Caco-2 (cell line): ENCODE measurements around the gene TBX4. TPM values are rescaled to one million over a fixed set of nuclear protein-coding genes. Genes with fewer than 3 reads are reported as not detected.

Experiments
- BruUV-seq: library from RNA; stranded (reverse); fragments of 400-500 nt; replicated peaks from 2 replicates; lab custom pipeline; 2021; lab: Mats Ljungman, UMichigan
- CTCF ChIA-PET: fragments of 300-600 bp; sonication (Branson Sonifier 250); formaldehyde crosslinking; loops from one replicate; lab custom pipeline; 2022; ENCODE audit warnings: antibody characterized with exemption; lab: Charles Lee
- POLR2A ChIA-PET: fragments of 300-600 bp; sonication (Branson Sonifier 250); formaldehyde crosslinking; loops from one replicate; lab custom pipeline; 2022; ENCODE audit warnings: antibody characterized with exemption; lab: Charles Lee
- DNase-seq, 2 experiments: peaks; one replicate each; pipeline versions ENCODE4 v3.0.0 to v3.0.0-alpha.2; 2020 to 2022
- H3K27me3 ChIP-seq: replicated peaks from 2 replicates; pipeline ENCODE4 v1.6.0; 2011; ENCODE audit warnings: low read length; ENCODE audit not compliant: control insufficient read depth, insufficient read depth
- H3K36me3 ChIP-seq: 2 replicates; pipeline ENCODE4 v1.5.1; 2011; ENCODE audit warnings: low read length; ENCODE audit not compliant: control insufficient read depth, insufficient read depth
- H3K4me1 ChIP-seq: fragments of 250-450 bp; sonication (Bioruptor Pico); 2 replicates; pipeline ENCODE4 v1.5.1; 2020; ENCODE audit warnings: mild to moderate bottlenecking
- H3K4me3 ChIP-seq: 2 replicates; pipeline ENCODE4 v1.5.1; 2011; ENCODE audit warnings: low read depth, mild to moderate bottlenecking, control low read depth, low read length
- H3K9me3 ChIP-seq: fragments of 250-450 bp; sonication (Bioruptor Pico); 2 replicates; pipeline ENCODE4 v1.5.1; 2020; ENCODE audit warnings: mild to moderate bottlenecking, moderate library complexity
- H3K27ac Mint-ChIP-seq: one replicate; pipeline ENCODE4 v1.8.0; 2022; ENCODE audit warnings: mixed read lengths; ENCODE audit not compliant: unreplicated experiment
- H3K27me3 Mint-ChIP-seq: one replicate; pipeline ENCODE4 v1.8.0; 2022; ENCODE audit warnings: mixed read lengths; ENCODE audit not compliant: insufficient read depth, unreplicated experiment
- H3K36me3 Mint-ChIP-seq: one replicate; pipeline ENCODE4 v1.8.0; 2022; ENCODE audit warnings: mild to moderate bottlenecking, mixed read lengths; ENCODE audit not compliant: insufficient read depth, unreplicated experiment
- H3K4me1 Mint-ChIP-seq: one replicate; pipeline ENCODE4 v1.8.0; 2022; ENCODE audit warnings: low read depth, mixed read lengths; ENCODE audit not compliant: unreplicated experiment
- H3K4me3 Mint-ChIP-seq: one replicate; pipeline ENCODE4 v1.8.0; 2022; ENCODE audit warnings: mild to moderate bottlenecking, moderate library complexity, mixed read lengths; ENCODE audit not compliant: unreplicated experiment
- H3K9me3 Mint-ChIP-seq: one replicate; pipeline ENCODE4 v1.8.0; 2022; ENCODE audit warnings: mixed read lengths; ENCODE audit not compliant: unreplicated experiment
- CTCF ChIP-seq, 2 experiments: fragments of 200-600 bp in 1 of 2; IDR thresholded peaks; 1 replicate in 1 of 2; 2 replicates in 1 of 2; pipeline versions ENCODE4 v1.5.1 to v1.8.0; 2011 to 2022; ENCODE audit warnings: antibody characterized with exemption in 1 of 2, control low read depth in 1 of 2, inconsistent platforms in 1 of 2, low read depth in 1 of 2, low read length in 1 of 2, mild to moderate bottlenecking in 1 of 2, moderate library complexity in 1 of 2; ENCODE audit not compliant: insufficient read depth in 1 of 2, severe bottlenecking in 1 of 2, unreplicated experiment in 1 of 2
- intact Hi-C: fragments of 100-400 bp; cut with micrococcal nuclease; formaldehyde crosslinking; loops from one replicate; pipeline ENCODE4 v1.10.0; 2022; ENCODE audit not compliant: unreplicated experiment
- total RNA-seq: library from RNA; stranded (reverse); gene quantifications from 2 replicates; pipeline ENCODE4 v1.2.3, GENCODE V29; 2022

The TBX4 gene
- total RNA-seq, 1 experiment from 2014 or later, result 2.5 TPM

- Histone ChIP-seq H3K27me3 (no peaks in the 10 kb centered on the region), H3K9me3 (no peaks in the 10 kb centered on the region), H3K4me3 (no peak overlapping the region), H3K4me1 (peaks cover 21% of the 10 kb centered on the region), H3K36me3 (no peaks in the 10 kb centered on the region; the same call in 1 of the 2 replicates)
- Mint-ChIP-seq H3K27ac (peak overlapping the region; percentile 24), H3K36me3 (peaks cover 5% of the 10 kb centered on the region), H3K9me3 (no peaks in the 10 kb centered on the region), H3K4me1 (peaks cover 14% of the 10 kb centered on the region), H3K4me3 (no peak overlapping the region), H3K27me3 (no peaks in the 10 kb centered on the region)
- peak in 1 of 2 experiments; percentile 14 for DNase-seq
- intact Hi-C loops, result no loop called here
- ChIA-PET POLR2A (no interaction called here), CTCF (no interaction called here)
- BruUV-seq, result no TSS peak
- TF ChIP-seq CTCF (IDR thresholded peaks at IDR 0.05; ENCODE audit: insufficient read depth in 1 of 2, low read depth in 1 of 2, low read length in 1 of 2, severe bottlenecking in 1 of 2, unreplicated experiment in 1 of 2), result no peak
Measured at GRCh38 chr17:61475726-61476125, 23.5 kb downstream of the TBX4 start.

- Histone ChIP-seq H3K36me3 (no peaks in the 10 kb centered on the region; the same call in 1 of the 2 replicates), H3K27me3 (no peaks in the 10 kb centered on the region), H3K4me3 (no peak overlapping the region), H3K4me1 (peaks cover 18% of the 10 kb centered on the region), H3K9me3 (no peaks in the 10 kb centered on the region)
- Mint-ChIP-seq H3K36me3 (peaks cover 5% of the 10 kb centered on the region), H3K27me3 (no peaks in the 10 kb centered on the region), H3K4me3 (no peak overlapping the region), H3K4me1 (peaks cover 14% of the 10 kb centered on the region), H3K9me3 (no peaks in the 10 kb centered on the region), H3K27ac (no peak overlapping the region)
- TF ChIP-seq CTCF (IDR thresholded peaks at IDR 0.05; ENCODE audit: insufficient read depth in 1 of 2, low read depth in 1 of 2, low read length in 1 of 2, severe bottlenecking in 1 of 2, unreplicated experiment in 1 of 2), result no peak
- peak in 1 of 2 experiments; percentile 28 for DNase-seq
- no TSS peak for BruUV-seq
- CTCF ChIA-PET, result no interaction called here
- POLR2A ChIA-PET, result no interaction called here
- intact Hi-C loops, result no loop called here
Measured at GRCh38 chr17:61476476-61477203, 24.4 kb downstream of the TBX4 start.

- Mint-ChIP-seq H3K27me3 (no peaks in the 10 kb centered on the region), H3K27ac (no peak overlapping the region), H3K4me3 (no peak overlapping the region), H3K36me3 (peaks cover 5% of the 10 kb centered on the region), H3K9me3 (no peaks in the 10 kb centered on the region), H3K4me1 (peaks cover 14% of the 10 kb centered on the region)
- H3K9me3 ChIP-seq, result no peaks in the 10 kb centered on the region
- ChIA-PET POLR2A (no interaction called here), CTCF (no interaction called here)
- BruUV-seq, result no TSS peak
- no peaks in the 10 kb centered on the region for H3K27me3 ChIP-seq
- H3K4me1 ChIP-seq, result peaks cover 18% of the 10 kb centered on the region
- peak in 1 of 2 experiments; percentile 35 for DNase-seq
- no peaks in the 10 kb centered on the region; the same call in 1 of the 2 replicates for H3K36me3 ChIP-seq
- H3K4me3 ChIP-seq, result no peak overlapping the region
- no peak for TF ChIP-seq CTCF (IDR thresholded peaks at IDR 0.05; ENCODE audit: insufficient read depth in 1 of 2, low read depth in 1 of 2, low read length in 1 of 2, severe bottlenecking in 1 of 2, unreplicated experiment in 1 of 2)
- intact Hi-C loops, result no loop called here
Measured at GRCh38 chr17:61477204-61477834, 25.1 kb downstream of the TBX4 start.
